Measurements from ENCODE around the gene SNAI3. TPM values are rescaled to one million over a fixed set of nuclear protein-coding genes. Genes with fewer than 3 reads are reported as not detected.

The SNAI3 gene
- total RNA-seq, 1 experiment from 2014 or later = not detected

GRCh38 chr16:88646345-88647034, 39.8 kb downstream of the SNAI3 start:
- Histone ChIP-seq H3K36me3 (ENCODE audit: control insufficient read depth, insufficient read depth, low read length) (peaks cover 6% of the 10 kb centered on the region; the same call in 1 of the 2 replicates), H3K9me3 (ENCODE audit: control insufficient read depth, insufficient read depth, low read depth, low read length) (no peaks in the 10 kb centered on the region), H3K4me3 (ENCODE audit: low read depth in 2 of 2, low read length in 2 of 2) (no peak overlapping the region), H3K27me3 (ENCODE audit: control insufficient read depth, insufficient read depth, low read length) (no peaks in the 10 kb centered on the region), H3K27ac (ENCODE audit: low read length) (no peak overlapping the region), H3K4me1 (ENCODE audit: control insufficient read depth, insufficient read depth, low read length) (peaks cover 7% of the 10 kb centered on the region)
- no TSS peak for BruUV-seq (replicated peaks)
- ATAC-seq (no peak), DNase-seq (ENCODE audit: low read depth, low spot score) (no peak)
- POLR2A ChIA-PET = no interaction called here
- CTCF ChIA-PET = no interaction called here
- in situ Hi-C loops (cut with HindIII; ENCODE audit: low pct_unique_long_range_greater_than_20kb, low sequenced_read_pairs) (no loop called here), intact Hi-C loops (cut with micrococcal nuclease; ENCODE audit: unreplicated experiment) (no loop called here)
- TF ChIP-seq POLR2AphosphoS5 (IDR thresholded peaks at IDR 0.05; ENCODE audit: low read depth, low read length) = no peak
- no peak for TF ChIP-seq CTCF (IDR thresholded peaks at IDR 0.05)
- no peak for TF ChIP-seq SIN3A (IDR thresholded peaks at IDR 0.05; ENCODE audit: borderline replicate concordance, insufficient read depth, low read depth, low read length)
- no peak for TF ChIP-seq TCF7L2 (IDR thresholded peaks at IDR 0.05; ENCODE audit: low read depth, low read length)
- no peak for TF ChIP-seq REST (IDR thresholded peaks at IDR 0.05; ENCODE audit: insufficient read depth in 1 of 2, low read depth in 2 of 2, low read length in 1 of 2)

- no TSS peak for BruUV-seq (replicated peaks)
- Histone ChIP-seq H3K36me3 (ENCODE audit: control insufficient read depth, insufficient read depth, low read length) (peaks cover 6% of the 10 kb centered on the region; the same call in 1 of the 2 replicates), H3K9me3 (ENCODE audit: control insufficient read depth, insufficient read depth, low read depth, low read length) (no peaks in the 10 kb centered on the region), H3K4me1 (ENCODE audit: control insufficient read depth, insufficient read depth, low read length) (peaks cover 5% of the 10 kb centered on the region; the same call in 1 of the 2 replicates), H3K4me3 (ENCODE audit: low read depth in 2 of 2, low read length in 2 of 2) (no peak overlapping the region), H3K27ac (ENCODE audit: low read length) (no peak overlapping the region), H3K27me3 (ENCODE audit: control insufficient read depth, insufficient read depth, low read length) (no peaks in the 10 kb centered on the region)
- intact Hi-C loops (cut with micrococcal nuclease; ENCODE audit: unreplicated experiment) (no loop called here), in situ Hi-C loops (cut with HindIII; ENCODE audit: low pct_unique_long_range_greater_than_20kb, low sequenced_read_pairs) (no loop called here)
- CTCF ChIA-PET = no interaction called here
- no peak for ATAC-seq
- TF ChIP-seq REST (IDR thresholded peaks at IDR 0.05; ENCODE audit: insufficient read depth in 1 of 2, low read depth in 2 of 2, low read length in 1 of 2) = no peak
- no peak for TF ChIP-seq SIN3A (IDR thresholded peaks at IDR 0.05; ENCODE audit: borderline replicate concordance, insufficient read depth, low read depth, low read length)
- TF ChIP-seq POLR2AphosphoS5 (IDR thresholded peaks at IDR 0.05; ENCODE audit: low read depth, low read length) = no peak
- no peak for TF ChIP-seq TCF7L2 (IDR thresholded peaks at IDR 0.05; ENCODE audit: low read depth, low read length)
- POLR2A ChIA-PET = no interaction called here
- DNase-seq (ENCODE audit: low read depth, low spot score) = no peak
Measured at GRCh38 chr16:88645941-88646340, 40.4 kb downstream of the SNAI3 start.
